ENCODE results near the gene DLGAP1. TPM values are rescaled to one million over a fixed set of nuclear protein-coding genes. Genes with fewer than 3 reads are reported as not detected.

DLGAP1 gene
- total and polyA plus RNA-seq, 2 of the 13 experiments (the other 11 are each of a cell fraction or from before 2014, with no cell fraction given) = 0.01 TPM; not detected in 1

DNA sequence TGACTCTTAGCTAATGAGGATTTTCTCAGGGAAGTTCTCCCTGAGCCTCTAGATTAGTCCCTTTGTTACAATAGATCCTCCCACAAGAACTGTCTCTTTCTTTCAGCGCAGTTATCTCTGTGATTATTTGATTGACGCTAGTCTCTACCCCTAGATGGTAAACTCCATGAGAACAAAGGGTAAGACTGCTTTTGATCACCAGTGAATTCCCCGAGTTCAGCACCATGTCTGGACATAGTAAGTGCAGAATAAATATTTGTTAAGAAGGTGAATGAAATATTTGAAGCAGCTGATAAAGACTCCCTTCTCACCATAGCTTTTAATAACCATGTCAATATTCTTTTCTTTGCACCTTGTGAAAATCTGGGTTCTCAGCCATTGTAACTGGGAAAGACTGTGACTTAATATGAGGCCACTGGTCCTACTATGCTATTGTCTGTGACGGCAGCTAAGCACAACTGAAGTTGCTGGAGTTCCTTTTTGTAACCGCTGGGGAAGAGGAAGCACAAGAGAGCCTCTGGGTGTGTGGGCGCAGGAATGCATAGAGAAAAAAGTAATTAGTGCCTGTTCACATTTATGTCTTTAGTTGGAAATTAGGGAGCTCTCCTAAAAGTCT, 790.4 kb downstream of the DLGAP1 start (continued):
- TF ChIP-seq SOX13 (IDR thresholded peaks at IDR 0.05) = peak; percentile 57; the same call in 1 of the 2 replicates
- TF ChIP-seq SOX13 (CRISPR knock-in tag; conservative IDR thresholded peaks at IDR 0.05 in 1 of 2, IDR thresholded peaks at IDR 0.05 in 1 of 2) = peak in 1 of 2 experiments; percentile 97; a peak in 2 of 4 replicates
- no peak for TF ChIP-seq ARNT2 (CRISPR knock-in tag; IDR thresholded peaks at IDR 0.05; ENCODE audit: low read depth)
- TF ChIP-seq NCOR1 (IDR thresholded peaks at IDR 0.05; ENCODE audit: borderline replicate concordance, low read length) = peak; percentile 75; the same call in 1 of the 2 replicates
- no peak for TF ChIP-seq HNRNPLL (IDR thresholded peaks at IDR 0.05; ENCODE audit: low read depth, low read length, poor library complexity, severe bottlenecking)
- TF ChIP-seq SNRNP70 (IDR thresholded peaks at IDR 0.05; ENCODE audit: low read depth, low read length) = no peak
- TF ChIP-seq KMT2B (CRISPR knock-in tag; IDR thresholded peaks at IDR 0.05) = no peak
- TF ChIP-seq ZFP36L1 (CRISPR knock-in tag; IDR thresholded peaks at IDR 0.05) = no peak
- TF ChIP-seq, protein P1, sequence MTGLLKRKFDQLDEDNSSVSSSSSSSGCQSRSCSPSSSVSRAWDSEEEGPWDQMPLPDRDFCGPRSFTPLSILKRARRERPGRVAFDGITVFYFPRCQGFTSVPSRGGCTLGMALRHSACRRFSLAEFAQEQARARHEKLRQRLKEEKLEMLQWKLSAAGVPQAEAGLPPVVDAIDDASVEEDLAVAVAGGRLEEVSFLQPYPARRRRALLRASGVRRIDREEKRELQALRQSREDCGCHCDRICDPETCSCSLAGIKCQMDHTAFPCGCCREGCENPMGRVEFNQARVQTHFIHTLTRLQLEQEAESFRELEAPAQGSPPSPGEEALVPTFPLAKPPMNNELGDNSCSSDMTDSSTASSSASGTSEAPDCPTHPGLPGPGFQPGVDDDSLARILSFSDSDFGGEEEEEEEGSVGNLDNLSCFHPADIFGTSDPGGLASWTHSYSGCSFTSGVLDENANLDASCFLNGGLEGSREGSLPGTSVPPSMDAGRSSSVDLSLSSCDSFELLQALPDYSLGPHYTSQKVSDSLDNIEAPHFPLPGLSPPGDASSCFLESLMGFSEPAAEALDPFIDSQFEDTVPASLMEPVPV (CRISPR knock-in tag; IDR thresholded peaks at IDR 0.05) = no peak
- TF ChIP-seq ZNF75D (CRISPR knock-in tag; IDR thresholded peaks at IDR 0.05; ENCODE audit: borderline replicate concordance) = no peak
- TF ChIP-seq KDM6A (CRISPR knock-in tag; IDR thresholded peaks at IDR 0.05; ENCODE audit: low read depth) = no peak
- no peak for TF ChIP-seq REXO4 (CRISPR knock-in tag; IDR thresholded peaks at IDR 0.05; ENCODE audit: borderline replicate concordance)
- peak; percentile 39; the same call in 1 of the 2 replicates for TF ChIP-seq RCOR2 (CRISPR knock-in tag; IDR thresholded peaks at IDR 0.05)
- no peak for TF ChIP-seq HNRNPL (IDR thresholded peaks at IDR 0.05; ENCODE audit: low read depth, low read length)
- TF ChIP-seq BORCS8-MEF2B (CRISPR knock-in tag; IDR thresholded peaks at IDR 0.05) = no peak
- no peak for TF ChIP-seq BRCA1 (CRISPR knock-in tag; IDR thresholded peaks at IDR 0.05)
- 0 out of 2 replicates have a peak, but pooled peaks have one; percentile 10 for TF ChIP-seq FOSL2 (CRISPR knock-in tag; IDR thresholded peaks at IDR 0.05)
- no peak for TF ChIP-seq ZNF367 (CRISPR knock-in tag; IDR thresholded peaks at IDR 0.05; ENCODE audit: borderline replicate concordance)
- no peak for TF ChIP-seq ZNF34 (CRISPR knock-in tag; IDR thresholded peaks at IDR 0.05; ENCODE audit: borderline replicate concordance)
- TF ChIP-seq ZNF260 (CRISPR knock-in tag; IDR thresholded peaks at IDR 0.05; ENCODE audit: borderline replicate concordance, low read depth) = no peak
- TF ChIP-seq ZEB1 (IDR thresholded peaks at IDR 0.05; ENCODE audit: insufficient replicate concordance, low read depth) = no peak
- TF ChIP-seq IRF1 (CRISPR knock-in tag; IDR thresholded peaks at IDR 0.05; ENCODE audit: low read depth) = no peak
- TF ChIP-seq SOX6 (IDR thresholded peaks at IDR 0.05) = no peak
- peak; percentile 82 for TF ChIP-seq SOX6 (CRISPR knock-in tag; IDR thresholded peaks at IDR 0.05)
- TF ChIP-seq RFXANK (CRISPR knock-in tag; IDR thresholded peaks at IDR 0.05) = no peak
- no peak for TF ChIP-seq PAX8 (CRISPR knock-in tag; IDR thresholded peaks at IDR 0.05; ENCODE audit: borderline replicate concordance)
- no peak for TF ChIP-seq ATF1 (CRISPR knock-in tag; IDR thresholded peaks at IDR 0.05)
- TF ChIP-seq SMAD1 (CRISPR knock-in tag; IDR thresholded peaks at IDR 0.05; ENCODE audit: borderline replicate concordance, low read depth) = no peak
- no peak for TF ChIP-seq SMYD3 (CRISPR knock-in tag; IDR thresholded peaks at IDR 0.05)
- TF ChIP-seq ZKSCAN8 (CRISPR knock-in tag; IDR thresholded peaks at IDR 0.05; ENCODE audit: borderline replicate concordance) = 0 out of 2 replicates have a peak, but pooled peaks have one; percentile 38

Data from HepG2 (cell line).